WERI-Rb-1 (cell line): ENCODE measurements around the gene EIF3F.

ENCODE experiments used
- DNase-seq: peaks from one replicate; pipeline ENCODE4 v3.0.0-alpha.2; 2020
- H3K27ac ChIP-seq: fragments of 250-450 bp; sonication (Bioruptor Pico); 2 replicates; pipeline ENCODE4 v1.5.1; 2020; ENCODE audit warnings: mild to moderate bottlenecking, moderate library complexity
- H3K27me3 ChIP-seq: fragments of 250-450 bp; sonication (Bioruptor Pico); 2 replicates; pipeline ENCODE4 v1.5.1; 2021; ENCODE audit warnings: mild to moderate bottlenecking, low read depth, moderate library complexity; ENCODE audit not compliant: insufficient read depth, severe bottlenecking
- H3K36me3 ChIP-seq: fragments of 250-450 bp; sonication (Bioruptor Pico); 2 replicates; pipeline ENCODE4 v1.5.1; 2020; ENCODE audit warnings: mild to moderate bottlenecking, moderate library complexity
- H3K4me3 ChIP-seq: 2 replicates; pipeline ENCODE4 v1.5.1; 2011; ENCODE audit warnings: low read depth, mild to moderate bottlenecking, control low read depth, low read length
- H3K9me3 ChIP-seq: fragments of 250-450 bp; sonication (Bioruptor Pico); 2 replicates; pipeline ENCODE4 v1.5.1; 2021; ENCODE audit warnings: mild to moderate bottlenecking, moderate library complexity; ENCODE audit not compliant: severe bottlenecking
- TF ChIP-seq, protein P1 (sequence below): IDR thresholded peaks from 2 replicates; pipeline ENCODE4 v1.5.1; 2011; ENCODE audit warnings: low read depth, mild to moderate bottlenecking, control low read depth, inconsistent platforms, low read length

EIF3F gene

DNA sequence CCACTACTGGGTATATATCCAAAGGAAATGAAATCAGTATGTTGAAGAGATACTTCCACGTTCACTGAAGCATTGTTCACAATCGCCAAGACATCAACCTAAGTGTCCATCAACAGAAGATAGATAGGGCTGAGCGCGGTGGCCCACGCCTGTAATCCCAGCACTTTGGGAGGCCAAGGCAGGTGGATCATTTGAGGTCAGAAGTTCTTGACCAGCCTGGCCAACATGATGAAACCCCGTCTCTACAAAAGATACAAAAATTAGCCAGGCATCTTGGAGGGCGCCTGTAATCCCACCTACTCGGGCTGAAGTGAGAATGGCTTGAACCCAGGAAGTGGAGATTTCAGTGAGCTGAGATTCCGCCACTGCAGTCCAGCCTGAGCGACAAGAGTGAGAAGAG, 12.7 kb downstream of the EIF3F start:
- TF ChIP-seq, protein P1, sequence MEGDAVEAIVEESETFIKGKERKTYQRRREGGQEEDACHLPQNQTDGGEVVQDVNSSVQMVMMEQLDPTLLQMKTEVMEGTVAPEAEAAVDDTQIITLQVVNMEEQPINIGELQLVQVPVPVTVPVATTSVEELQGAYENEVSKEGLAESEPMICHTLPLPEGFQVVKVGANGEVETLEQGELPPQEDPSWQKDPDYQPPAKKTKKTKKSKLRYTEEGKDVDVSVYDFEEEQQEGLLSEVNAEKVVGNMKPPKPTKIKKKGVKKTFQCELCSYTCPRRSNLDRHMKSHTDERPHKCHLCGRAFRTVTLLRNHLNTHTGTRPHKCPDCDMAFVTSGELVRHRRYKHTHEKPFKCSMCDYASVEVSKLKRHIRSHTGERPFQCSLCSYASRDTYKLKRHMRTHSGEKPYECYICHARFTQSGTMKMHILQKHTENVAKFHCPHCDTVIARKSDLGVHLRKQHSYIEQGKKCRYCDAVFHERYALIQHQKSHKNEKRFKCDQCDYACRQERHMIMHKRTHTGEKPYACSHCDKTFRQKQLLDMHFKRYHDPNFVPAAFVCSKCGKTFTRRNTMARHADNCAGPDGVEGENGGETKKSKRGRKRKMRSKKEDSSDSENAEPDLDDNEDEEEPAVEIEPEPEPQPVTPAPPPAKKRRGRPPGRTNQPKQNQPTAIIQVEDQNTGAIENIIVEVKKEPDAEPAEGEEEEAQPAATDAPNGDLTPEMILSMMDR: no peak
- Histone ChIP-seq H3K27ac (no peak overlapping the region), H3K4me3 (no peak overlapping the region), H3K36me3 (peaks cover 52% of the 10 kb centered on the region), H3K27me3 (no peaks in the 10 kb centered on the region), H3K9me3 (no peaks in the 10 kb centered on the region)
- no peak for DNase-seq

DNA sequence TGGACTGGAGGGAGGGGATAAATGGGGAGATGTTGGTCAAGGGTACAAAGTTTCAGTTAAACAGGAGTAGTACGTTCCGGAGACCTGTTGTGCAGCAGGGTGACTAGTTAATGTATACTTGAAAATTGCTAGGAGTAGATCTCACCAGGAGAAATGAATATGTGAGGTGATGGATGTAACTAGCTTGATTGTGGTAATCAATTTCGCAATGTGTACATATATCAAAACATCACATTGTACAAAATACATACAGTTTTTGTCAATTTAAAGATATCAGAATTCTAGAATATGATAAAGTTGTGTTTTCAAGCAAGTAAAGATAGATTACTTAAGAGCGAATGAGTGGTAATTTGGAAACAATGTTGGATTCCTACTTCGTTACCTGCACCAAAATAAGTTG, 13.3 kb downstream of the EIF3F start:
- no peaks in the 10 kb centered on the region for H3K27me3 ChIP-seq
- TF ChIP-seq, protein P1: no peak
- no peaks in the 10 kb centered on the region for H3K9me3 ChIP-seq
- no peak overlapping the region for H3K4me3 ChIP-seq
- H3K27ac ChIP-seq: no peak overlapping the region
- peaks cover 46% of the 10 kb centered on the region for H3K36me3 ChIP-seq
- no peak for DNase-seq

DNA sequence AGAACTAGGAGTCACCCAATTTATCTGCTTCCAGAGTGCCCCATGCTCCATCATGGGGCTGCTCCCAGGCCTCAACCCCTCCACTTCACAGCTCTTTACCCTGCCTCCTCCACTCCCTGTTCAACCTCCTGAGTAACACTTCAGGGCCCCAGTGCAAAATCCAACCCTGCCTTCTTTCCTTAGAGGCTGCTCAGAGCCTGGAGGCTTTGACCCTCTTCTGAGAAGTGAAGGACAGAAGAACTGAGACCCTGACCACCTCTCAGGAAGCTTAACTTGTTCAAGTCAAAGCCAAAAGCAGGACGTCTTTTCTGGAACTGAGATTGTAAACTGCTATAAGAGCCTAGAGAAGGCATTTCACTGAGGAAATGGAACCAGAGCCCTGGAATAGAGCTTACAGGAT, 15.5 kb downstream of the EIF3F start:
- no peak overlapping the region for H3K4me3 ChIP-seq
- no peak overlapping the region for H3K27ac ChIP-seq
- H3K9me3 ChIP-seq: no peaks in the 10 kb centered on the region
- no peaks in the 10 kb centered on the region for H3K27me3 ChIP-seq
- no peak for DNase-seq
- peaks cover 23% of the 10 kb centered on the region for H3K36me3 ChIP-seq
- TF ChIP-seq, protein P1: no peak

DNA sequence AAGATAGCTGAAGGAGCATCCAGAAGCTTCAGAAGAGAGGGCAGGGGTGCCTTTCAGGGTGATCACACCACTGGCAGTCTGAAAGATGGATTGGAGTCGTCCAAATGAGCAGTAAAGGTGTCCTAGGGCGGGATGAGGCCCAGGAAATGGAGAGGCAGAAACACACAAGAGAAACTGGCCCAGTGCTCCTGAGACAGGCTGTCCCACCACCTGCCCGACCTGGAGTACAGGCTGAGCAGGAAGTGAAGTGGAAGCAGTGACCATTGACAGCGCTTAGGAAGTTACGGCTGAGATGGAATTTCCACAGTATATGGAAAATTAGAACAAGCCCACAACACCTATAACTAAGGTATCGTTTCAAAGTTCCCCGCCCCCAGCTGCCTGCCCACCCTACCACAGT, 16.1 kb downstream of the EIF3F start:
- no peak for DNase-seq
- H3K27me3 ChIP-seq: no peaks in the 10 kb centered on the region
- no peak overlapping the region for H3K27ac ChIP-seq
- no peaks in the 10 kb centered on the region for H3K9me3 ChIP-seq
- no peak overlapping the region for H3K4me3 ChIP-seq
- TF ChIP-seq, protein P1: no peak
- peaks cover 18% of the 10 kb centered on the region for H3K36me3 ChIP-seq

DNA sequence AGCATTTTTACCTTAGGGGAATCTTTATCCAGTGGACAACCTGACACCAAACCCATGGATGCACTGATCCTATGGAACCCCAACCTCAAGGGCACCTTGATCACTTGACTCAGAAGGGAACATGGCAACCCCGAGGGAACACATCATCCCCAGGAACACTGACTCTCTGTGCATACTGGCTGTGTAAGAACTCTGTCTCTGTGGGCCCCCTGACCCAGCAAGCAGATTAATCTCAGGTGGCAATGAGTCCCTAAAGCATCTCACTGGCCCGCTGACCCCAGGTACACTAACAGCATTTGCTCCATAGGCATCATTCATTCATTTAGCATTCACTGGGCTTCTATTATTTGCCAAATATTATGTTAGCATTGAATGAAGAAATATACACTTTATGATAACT, 16.9 kb downstream of the EIF3F start:
- Histone ChIP-seq H3K27ac (no peak overlapping the region), H3K4me3 (no peak overlapping the region), H3K27me3 (no peaks in the 10 kb centered on the region), H3K9me3 (no peaks in the 10 kb centered on the region), H3K36me3 (peaks cover 9% of the 10 kb centered on the region)
- TF ChIP-seq, protein P1: no peak
- DNase-seq: no peak

DNA sequence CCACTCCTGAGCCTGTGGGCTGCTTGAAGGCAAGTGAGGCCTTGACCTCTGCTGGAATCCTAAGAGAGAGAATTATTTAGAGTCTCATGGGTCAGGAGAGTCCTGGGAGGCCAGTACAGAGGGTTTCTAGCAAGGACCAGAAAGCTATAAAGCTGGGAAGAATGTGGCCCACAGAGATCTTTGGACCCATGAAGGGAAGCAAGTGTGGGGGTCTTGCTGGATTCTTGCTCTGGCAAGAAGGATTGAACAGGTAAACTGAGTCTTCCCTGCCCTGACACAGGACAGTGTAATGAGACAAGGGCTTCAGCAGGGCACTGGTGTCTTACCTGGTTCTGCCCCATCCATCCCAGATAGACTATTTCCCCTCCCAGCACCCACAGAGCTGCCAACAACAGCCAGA, 18.4 kb downstream of the EIF3F start:
- DNase-seq: no peak
- TF ChIP-seq, protein P1: no peak
- Histone ChIP-seq H3K4me3 (no peak overlapping the region), H3K36me3 (no peaks in the 10 kb centered on the region), H3K9me3 (no peaks in the 10 kb centered on the region), H3K27me3 (no peaks in the 10 kb centered on the region), H3K27ac (no peak overlapping the region)
